Erythroblast (primary cell): ENCODE measurements around the gene C20orf173.
"Not testable (repeated sequence)": the region's sequence is repeated elsewhere in the genome, so short reads cannot be mapped to it uniquely, and the experiment has no call there.

Experiments used
- GATA1 ChIP-seq: IDR thresholded peaks from 2 replicates; pipeline ENCODE4 v1.6.1; 2011; ENCODE audit warnings: low read depth, mild to moderate bottlenecking, control low read depth, low read length, moderate library complexity
- POLR2A ChIP-seq: IDR thresholded peaks from 2 replicates; pipeline ENCODE4 v1.6.1; 2011; ENCODE audit warnings: mild to moderate bottlenecking, low read length

- not testable (repeated sequence) for TF ChIP-seq POLR2A, GATA1
These were observed 11.7 kb downstream of the C20orf173 start for GRCh38 chr20:35517767-35518166.
